ENCODE results near the gene PTPA.
A peak's percentile ranks its signal among the peaks of the same experiment; 100 is the strongest.
"Not testable (repeated sequence)": the region's sequence is repeated elsewhere in the genome, so short reads cannot be mapped to it uniquely, and the experiment has no call there.

PTPA gene

DNA sequence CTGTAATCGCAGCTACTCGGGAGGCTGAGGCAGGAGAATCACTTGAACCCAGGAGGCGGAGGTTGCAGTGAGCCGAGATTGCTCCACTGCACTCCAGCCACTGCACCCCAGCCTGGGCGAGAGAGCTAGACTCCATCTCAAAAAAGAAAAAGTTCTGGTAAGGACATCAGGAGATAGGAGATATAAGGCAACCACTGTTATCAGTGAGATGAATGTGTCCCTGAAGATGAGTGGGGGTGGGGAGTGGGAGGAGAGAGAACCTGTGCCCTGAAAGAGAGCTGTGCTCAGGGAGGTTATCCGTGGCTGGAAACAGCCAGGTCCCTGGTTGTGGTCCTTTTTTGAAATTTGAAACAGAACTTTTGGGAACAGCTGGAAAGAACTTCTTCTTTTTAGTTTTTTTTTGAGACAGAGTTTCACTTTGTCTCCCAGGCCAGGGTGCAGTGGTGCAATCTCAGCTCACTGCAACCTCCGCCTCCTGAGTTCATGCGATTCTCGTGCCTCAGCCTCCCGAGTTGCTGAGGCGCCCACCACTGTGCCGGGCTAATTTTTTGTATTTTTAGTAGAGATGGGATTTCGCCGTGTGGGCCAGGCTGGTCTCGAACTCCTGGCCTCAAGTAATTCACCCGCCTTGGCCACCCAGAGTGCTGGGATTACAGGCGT is 2.6 kb downstream of the PTPA start:
- in situ Hi-C loops (cut with HindIII; ENCODE audit: low pct_ligation_motif_present, low sequenced_read_pairs) = no loop called here

DNA sequence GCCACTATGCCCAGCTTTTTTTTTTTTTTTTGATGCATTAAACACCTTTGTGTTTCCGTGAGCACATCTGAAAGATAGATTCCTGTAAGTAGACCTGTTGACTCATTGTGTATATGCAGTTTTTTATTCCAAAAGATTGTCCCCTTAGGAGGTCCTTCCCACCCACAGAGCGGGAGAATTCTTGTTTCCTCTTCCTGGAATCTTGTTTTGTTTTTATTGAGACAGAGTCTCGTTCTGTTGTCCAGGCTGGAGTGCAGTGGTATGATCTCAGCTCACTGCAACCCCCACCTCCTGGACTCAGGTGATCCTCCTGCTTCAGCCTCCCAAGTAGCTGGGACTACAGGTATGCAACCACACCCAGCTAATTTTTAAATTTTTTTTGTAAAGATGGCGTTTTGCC is 7.6 kb downstream of the PTPA start:
- Histone ChIP-seq H3K4me3 (ENCODE audit: low read depth, low read length) (no peak overlapping the region), H3K27ac (no peak overlapping the region), H3K36me3 (replicated peaks) (peaks cover 21% of the 10 kb centered on the region), H3K27me3 (replicated peaks) (no peaks in the 10 kb centered on the region)
- TF ChIP-seq, protein P1, sequence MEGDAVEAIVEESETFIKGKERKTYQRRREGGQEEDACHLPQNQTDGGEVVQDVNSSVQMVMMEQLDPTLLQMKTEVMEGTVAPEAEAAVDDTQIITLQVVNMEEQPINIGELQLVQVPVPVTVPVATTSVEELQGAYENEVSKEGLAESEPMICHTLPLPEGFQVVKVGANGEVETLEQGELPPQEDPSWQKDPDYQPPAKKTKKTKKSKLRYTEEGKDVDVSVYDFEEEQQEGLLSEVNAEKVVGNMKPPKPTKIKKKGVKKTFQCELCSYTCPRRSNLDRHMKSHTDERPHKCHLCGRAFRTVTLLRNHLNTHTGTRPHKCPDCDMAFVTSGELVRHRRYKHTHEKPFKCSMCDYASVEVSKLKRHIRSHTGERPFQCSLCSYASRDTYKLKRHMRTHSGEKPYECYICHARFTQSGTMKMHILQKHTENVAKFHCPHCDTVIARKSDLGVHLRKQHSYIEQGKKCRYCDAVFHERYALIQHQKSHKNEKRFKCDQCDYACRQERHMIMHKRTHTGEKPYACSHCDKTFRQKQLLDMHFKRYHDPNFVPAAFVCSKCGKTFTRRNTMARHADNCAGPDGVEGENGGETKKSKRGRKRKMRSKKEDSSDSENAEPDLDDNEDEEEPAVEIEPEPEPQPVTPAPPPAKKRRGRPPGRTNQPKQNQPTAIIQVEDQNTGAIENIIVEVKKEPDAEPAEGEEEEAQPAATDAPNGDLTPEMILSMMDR (IDR thresholded peaks at IDR 0.05; ENCODE audit: low read depth, low read length, missing control alignments) = no peak
- no peak for DNase-seq
- in situ Hi-C loops (cut with HindIII; ENCODE audit: low pct_ligation_motif_present, low sequenced_read_pairs) = no loop called here

More for the DNA sequence above, 2.6 kb downstream of the PTPA start:
- no peak for DNase-seq
- no peak overlapping the region for H3K4me3 ChIP-seq (ENCODE audit: low read depth, low read length)
- TF ChIP-seq, protein P1 (IDR thresholded peaks at IDR 0.05; ENCODE audit: low read depth, low read length, missing control alignments) = no peak
- no peaks in the 10 kb centered on the region for H3K36me3 ChIP-seq (replicated peaks)
- no peaks in the 10 kb centered on the region for H3K27me3 ChIP-seq (replicated peaks)
- no peak overlapping the region for H3K27ac ChIP-seq

DNA sequence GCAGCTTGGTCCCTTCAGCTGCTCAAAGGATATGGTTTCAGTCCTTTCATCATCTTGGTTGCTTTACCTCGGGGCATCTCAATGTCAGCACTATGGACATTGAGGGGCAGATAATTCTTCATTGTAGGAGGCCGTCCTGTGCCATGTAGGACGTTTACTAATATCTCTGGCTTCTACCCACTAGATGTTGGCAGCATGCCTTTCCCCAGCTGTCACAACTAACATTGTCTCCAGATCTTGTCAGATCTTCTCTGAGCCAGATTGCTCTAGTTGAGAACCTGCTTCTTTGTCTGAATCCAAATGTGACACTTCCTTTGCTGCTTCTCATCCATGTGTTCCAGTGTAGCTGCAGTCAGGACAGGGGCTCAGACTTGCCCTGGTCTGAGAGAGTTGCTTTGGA is 10.3 kb downstream of the PTPA start:
- TF ChIP-seq, protein P1 (IDR thresholded peaks at IDR 0.05; ENCODE audit: low read depth, low read length, missing control alignments) = no peak
- Histone ChIP-seq H3K27me3 (replicated peaks) (no peaks in the 10 kb centered on the region), H3K36me3 (replicated peaks) (peaks cover 21% of the 10 kb centered on the region), H3K4me3 (ENCODE audit: low read depth, low read length) (no peak overlapping the region), H3K27ac (no peak overlapping the region)
- DNase-seq = no peak
- in situ Hi-C loops (cut with HindIII; ENCODE audit: low pct_ligation_motif_present, low sequenced_read_pairs) = no loop called here

DNA sequence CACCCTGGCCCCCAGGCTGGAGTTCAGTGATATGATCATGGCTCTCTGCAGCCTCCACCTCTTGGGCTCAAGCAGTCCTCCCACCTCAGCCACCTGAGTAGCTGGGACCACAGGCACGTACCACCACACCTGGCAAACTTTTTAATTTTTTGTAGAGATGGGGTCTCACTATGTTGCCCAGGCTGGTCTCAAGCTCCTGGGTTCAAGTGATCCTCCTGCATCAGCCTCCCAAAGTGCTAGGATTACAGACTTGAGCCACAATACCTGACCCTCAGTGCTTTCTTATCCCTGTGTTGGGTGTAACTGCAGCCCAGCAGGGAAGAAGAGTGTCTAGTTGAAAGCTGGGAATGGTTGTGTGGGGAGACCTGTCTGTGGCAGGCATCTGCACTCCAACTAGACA is 10.9 kb downstream of the PTPA start:
- DNase-seq = no peak
- Histone ChIP-seq H3K27me3 (replicated peaks) (no peaks in the 10 kb centered on the region), H3K27ac (no peak overlapping the region), H3K36me3 (replicated peaks) (peaks cover 21% of the 10 kb centered on the region), H3K4me3 (ENCODE audit: low read depth, low read length) (no peak overlapping the region)
- in situ Hi-C loops (cut with HindIII; ENCODE audit: low pct_ligation_motif_present, low sequenced_read_pairs) = no loop called here
- TF ChIP-seq, protein P1 (IDR thresholded peaks at IDR 0.05; ENCODE audit: low read depth, low read length, missing control alignments) = no peak

DNA sequence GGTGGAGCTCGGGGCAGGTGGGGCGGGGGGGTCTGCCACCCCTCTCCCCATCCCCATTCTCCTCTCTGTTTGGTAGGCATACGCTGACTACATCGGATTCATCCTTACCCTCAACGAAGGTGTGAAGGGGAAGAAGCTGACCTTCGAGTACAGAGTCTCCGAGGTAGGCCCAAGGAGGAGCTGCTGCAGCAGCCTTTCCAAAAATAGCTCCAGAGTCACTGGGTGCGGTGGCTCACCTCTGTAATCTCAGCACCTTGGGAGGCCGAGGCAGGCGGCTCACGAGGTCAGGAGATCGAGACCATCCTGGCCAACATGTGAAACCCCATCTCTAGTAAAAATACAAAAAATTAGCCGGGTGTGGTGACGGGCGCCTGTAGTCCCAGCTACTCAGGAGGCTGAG is 11.8 kb downstream of the PTPA start:
- DNase-seq; H3K27me3 ChIP-seq (replicated peaks); in situ Hi-C loops (cut with HindIII; ENCODE audit: low pct_ligation_motif_present, low sequenced_read_pairs); H3K27ac ChIP-seq; H3K4me3 ChIP-seq (ENCODE audit: low read depth, low read length): not testable (repeated sequence)
- H3K36me3 ChIP-seq (replicated peaks) = peaks cover 21% of the 10 kb centered on the region

DNA sequence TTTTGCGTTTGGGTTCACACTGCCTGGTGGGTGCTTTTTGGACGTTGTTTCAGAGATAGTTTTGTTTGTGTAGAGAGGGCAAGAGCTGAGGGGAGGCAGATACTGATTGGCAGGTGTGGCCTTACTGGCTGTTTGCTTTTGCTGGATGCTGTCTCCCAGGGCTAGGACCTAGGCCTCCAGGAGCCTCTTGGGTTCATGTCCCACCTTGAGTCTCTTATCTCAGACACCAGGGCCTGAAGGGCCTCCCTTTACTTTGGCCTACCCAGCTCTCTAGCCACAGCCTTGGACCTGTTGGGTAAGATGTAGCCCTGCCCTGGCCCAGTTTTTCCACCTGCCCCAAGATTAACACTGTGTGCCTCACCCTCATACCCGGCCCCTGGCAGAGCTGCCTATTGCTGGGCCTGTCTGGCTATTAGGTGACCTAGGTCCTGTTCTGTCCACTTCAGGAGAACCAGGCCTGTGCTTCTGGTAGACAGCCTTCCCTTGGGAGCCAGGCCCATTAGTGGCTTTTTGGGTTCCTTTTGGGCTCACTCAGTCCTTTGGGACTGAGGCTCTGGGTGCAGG is 13.4 kb downstream of the PTPA start:
- no peak overlapping the region for H3K4me3 ChIP-seq (ENCODE audit: low read depth, low read length)
- peaks cover 26% of the 10 kb centered on the region for H3K36me3 ChIP-seq (replicated peaks)
- DNase-seq = no peak
- TF ChIP-seq, protein P1 (IDR thresholded peaks at IDR 0.05; ENCODE audit: low read depth, low read length, missing control alignments) = no peak
- in situ Hi-C loops (cut with HindIII; ENCODE audit: low pct_ligation_motif_present, low sequenced_read_pairs) = no loop called here
- peak overlapping the region; percentile 85 for H3K27ac ChIP-seq
- H3K27me3 ChIP-seq (replicated peaks) = no peaks in the 10 kb centered on the region

All from brain microvascular endothelial cell (primary cell).